HG03045 (cell line): ENCODE measurements around the gene CASZ1.

Experiments
- ATAC-seq: cut with Tn5 transposase; IDR thresholded peaks from one replicate; pipeline ENCODE4 v1.9.1; 2021; ENCODE audit warnings: mild to moderate bottlenecking, moderate library complexity; ENCODE audit not compliant: unreplicated experiment

The CASZ1 gene

GRCh38 chr1:10691740-10692125, 104.7 kb downstream of the CASZ1 start:
- no peak for ATAC-seq

GRCh38 chr1:10691075-10691739, 105.2 kb downstream of the CASZ1 start:
- ATAC-seq: no peak

- no peak for ATAC-seq
These were observed 106.0 kb downstream of the CASZ1 start for GRCh38 chr1:10690484-10690883.

DNA sequence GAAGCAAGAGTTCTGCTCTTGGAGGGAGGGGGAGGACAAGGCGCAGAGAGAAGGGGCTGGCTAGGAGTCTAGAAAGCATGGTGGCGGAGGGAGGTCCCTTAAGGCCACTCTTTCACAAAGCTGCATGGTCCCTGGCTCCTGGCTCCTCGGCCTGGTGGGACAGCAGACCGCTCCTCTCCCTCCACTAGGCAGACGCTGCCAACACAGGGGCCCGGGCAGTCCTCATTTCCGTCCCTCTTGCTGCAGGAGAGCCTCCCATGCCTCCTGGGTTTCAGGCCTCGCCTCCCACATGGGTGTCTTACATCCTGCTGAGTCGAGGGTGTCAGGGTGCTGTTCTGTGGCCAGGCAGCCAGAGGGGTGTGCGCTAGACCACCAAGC, 108.0 kb downstream of the CASZ1 start:
- ATAC-seq: no peak

DNA sequence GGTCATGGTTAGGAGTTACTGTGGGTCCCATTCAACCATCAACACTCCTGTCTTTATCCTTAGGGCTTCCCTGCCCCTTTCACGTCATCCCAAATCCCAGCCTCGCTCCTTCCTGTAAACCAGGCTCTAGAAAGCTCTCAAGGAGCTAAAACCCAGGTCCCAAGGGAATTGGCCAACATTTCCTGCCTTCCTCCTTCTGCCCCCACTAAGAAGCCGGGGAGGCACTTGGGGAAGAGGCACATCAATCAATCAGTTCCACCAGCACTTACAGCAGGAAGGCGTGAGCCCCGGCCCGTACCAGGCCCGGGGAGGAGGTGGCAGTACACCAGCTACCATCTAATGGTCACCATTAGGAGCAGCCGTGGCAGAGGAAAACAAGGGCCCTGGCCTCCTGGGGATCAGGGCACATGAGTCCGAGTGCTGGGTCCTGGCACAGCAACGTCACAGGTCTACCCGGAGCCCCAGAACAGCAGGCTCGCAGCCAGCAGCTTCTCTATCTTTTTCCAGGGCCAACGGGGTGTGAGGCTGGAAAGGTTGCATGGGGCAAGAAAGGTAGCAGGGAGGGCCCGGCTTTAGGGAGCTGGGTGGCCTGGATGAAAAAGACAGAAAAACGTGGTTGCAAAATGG, 108.6 kb downstream of the CASZ1 start:
- ATAC-seq: no peak

GRCh38 chr1:10687251-10687651, 109.2 kb downstream of the CASZ1 start:
- ATAC-seq: no peak

DNA sequence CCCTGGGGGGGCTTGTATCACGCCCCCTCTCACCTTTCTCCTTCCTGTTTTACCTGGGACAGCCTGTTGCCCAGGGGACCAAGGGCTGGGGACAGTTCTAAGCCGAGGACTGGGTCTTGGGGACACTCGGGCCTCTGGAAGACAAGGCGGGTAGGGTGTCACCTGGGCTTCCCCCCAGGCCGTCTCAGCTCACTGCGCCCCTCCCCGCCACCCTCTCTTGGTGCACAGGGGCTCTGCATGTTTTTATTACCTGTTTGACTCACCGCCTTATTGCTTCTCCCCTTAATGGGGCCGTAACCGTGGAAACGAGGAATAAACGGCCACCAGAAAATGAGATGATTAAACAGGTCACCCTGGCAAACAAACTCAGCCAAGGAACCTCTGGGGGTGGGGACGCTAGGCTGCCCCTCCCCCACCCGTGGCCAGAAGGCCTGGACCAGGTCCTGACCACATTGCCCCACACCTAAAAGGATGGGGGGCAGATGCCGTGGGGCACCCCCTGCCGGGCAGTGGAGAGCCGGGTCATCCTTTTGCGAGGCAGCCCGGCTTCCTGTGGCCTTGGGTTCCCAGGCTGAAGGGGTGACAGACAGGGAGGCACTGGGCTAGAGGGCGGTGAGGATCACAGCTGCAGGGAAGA, 109.9 kb downstream of the CASZ1 start:
- no peak for ATAC-seq

DNA sequence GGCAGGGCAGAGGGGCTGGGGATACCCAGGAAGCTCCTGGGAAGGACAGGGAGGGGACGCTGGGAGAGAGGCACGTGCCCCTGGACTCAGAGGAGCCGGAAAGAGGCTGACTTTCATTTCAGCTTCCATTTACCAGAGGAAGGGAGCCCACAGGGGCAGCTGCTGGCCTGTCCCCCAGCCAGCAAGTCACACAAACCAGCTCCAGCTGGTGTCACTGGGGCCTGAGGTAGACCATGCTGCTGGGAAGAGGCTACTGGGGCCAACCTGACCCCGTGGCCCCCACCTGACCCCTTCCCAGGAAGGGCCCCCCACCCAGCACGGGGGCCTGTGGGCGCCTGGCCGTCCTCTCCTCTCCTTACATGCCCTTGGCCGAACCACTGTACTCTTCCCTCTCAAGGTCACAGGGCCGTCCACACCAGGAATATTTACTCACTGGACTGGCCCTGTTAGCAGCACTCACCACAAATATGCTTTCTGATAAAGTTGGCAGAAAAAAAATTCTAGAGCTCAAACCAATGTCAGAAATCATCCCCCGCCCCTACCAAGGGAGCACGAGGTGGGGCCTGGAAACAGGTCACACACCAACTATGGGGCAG, 110.5 kb downstream of the CASZ1 start:
- no peak for ATAC-seq

DNA sequence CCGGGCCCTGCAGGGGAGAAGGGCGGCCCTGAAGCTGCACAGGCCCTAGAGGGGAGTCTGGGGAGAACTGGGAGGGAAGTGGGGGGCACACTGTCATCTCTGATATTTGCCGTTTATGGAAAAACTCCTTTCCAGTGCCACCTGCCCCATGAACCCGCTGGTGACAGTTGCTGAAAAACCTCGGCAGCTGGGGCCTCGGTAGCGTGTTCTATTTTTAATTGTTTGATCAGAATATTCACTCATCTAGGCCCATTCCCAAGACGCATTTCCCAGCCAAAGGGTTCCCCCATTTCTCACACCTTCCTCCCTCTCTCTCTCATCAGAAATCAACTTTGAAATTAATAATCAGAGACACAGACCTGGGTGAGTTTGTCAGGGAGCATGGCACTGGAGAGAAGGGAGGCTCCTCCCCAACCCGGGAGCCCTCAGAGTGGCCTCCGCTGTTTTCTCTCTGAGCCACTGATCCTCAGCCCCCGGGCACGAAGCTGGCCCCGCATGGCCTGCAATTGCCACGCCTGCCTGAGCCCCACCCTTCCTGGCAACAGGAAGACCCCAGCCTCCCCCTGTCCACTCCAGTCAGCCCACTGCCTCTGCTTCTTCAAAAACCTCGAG, 111.1 kb downstream of the CASZ1 start:
- no peak for ATAC-seq

GRCh38 chr1:10684221-10684620, 112.2 kb downstream of the CASZ1 start:
- no peak for ATAC-seq

DNA sequence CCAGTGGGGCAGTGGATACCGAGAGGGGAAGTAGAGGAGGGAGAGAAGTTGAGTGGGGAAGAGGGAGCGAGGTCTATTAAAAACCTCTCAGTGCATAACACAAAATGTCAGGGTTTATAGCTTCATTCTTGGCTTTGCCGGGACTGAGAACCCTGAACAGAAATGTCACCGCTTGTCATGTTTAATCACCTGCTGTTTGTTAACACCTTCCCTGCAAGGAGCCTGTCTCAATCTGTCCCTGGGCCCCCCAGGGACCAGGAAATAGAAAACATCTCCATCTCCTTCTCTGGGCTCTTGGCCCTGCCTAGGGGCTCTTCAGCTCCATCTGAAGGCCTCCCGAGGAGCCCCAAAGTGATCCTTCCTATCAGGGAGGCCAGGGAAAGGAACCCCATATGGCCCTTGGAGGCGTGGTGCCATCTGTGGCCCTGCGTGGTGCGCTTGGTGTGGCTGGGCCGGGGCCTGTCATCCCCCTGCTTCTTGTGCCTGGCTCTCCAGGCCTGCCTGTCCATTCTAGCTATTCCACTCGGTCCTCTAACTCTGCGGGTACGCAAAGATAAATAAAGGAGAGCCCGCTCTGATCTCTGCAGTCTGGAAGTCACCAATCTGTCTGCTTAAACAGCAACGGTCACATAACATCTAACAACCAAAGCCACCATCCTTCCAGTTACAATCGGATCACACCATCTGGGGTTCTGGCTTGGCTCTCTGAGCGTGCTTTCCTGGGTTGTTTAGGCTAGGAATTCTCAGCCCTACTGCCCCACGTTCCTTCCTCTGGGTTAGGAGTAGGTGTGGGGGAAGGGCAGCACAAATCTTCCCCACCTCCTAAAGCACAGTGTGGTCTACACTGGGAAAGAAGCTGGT, 113.8 kb downstream of the CASZ1 start:
- no peak for ATAC-seq

- no peak for ATAC-seq
These were observed 114.4 kb downstream of the CASZ1 start for GRCh38 chr1:10682108-10682445.

DNA sequence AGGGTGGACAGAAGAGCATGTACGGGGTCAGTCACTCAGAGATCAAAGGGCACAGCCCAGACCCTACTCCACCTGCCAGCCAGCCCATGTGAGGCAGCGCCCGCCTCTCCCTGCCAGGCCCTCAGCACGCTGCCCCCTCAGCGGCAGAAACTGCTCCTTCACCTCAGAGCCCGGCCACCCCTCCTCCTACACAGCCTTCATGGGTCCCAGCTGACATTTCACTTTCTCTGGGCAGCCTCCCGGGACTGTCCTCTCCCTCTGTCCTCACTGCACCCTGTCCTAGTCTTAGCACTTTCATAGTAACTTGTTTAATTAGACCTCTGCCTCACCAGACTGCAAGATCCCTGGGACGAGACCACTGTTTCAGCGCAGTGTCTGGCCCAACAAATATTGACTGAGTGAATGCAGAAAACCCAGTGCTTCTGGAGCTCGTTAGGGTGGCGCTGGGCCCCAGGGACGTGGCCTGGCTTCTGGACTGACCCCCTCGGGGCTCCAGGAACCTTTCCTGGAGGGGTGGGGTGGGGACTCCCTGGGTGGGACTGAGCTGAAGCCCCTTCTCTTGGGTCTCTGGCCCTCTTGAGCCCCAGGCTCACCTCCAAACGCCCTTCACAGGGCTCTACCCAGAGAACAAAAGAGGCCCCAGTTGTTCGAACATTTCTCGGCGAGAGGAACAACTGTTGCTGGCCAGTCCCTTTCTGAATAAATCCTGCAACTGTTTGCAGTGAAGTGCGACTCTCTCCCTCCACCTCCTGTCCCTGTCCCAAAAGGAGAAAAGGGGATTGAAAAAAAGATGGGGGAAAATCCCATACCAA, 114.9 kb downstream of the CASZ1 start:
- no peak for ATAC-seq

DNA sequence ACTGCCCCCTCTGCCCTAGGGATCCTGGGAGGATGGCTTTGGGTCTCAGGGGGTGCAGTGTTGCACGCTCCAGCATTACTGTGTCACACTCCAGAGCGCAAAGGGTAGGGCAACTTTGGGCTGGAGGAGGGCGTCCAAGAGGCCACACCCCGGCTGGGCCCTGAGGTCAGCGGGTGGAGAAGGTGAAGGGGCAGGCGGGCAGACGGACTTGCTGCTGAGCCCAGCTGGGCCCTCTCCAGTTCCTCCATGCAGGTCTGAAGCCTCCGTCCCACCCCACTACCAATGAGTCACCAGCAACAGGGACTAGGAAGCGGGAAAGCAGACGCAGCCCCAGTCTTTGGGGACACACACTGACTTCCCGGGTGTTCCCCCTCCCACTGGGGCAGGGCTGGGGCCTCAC, 116.0 kb downstream of the CASZ1 start:
- no peak for ATAC-seq

- no peak for ATAC-seq
These were observed 116.8 kb downstream of the CASZ1 start for GRCh38 chr1:10679496-10680220.

- ATAC-seq: no peak
These were observed 117.6 kb downstream of the CASZ1 start for GRCh38 chr1:10678852-10679251.

DNA sequence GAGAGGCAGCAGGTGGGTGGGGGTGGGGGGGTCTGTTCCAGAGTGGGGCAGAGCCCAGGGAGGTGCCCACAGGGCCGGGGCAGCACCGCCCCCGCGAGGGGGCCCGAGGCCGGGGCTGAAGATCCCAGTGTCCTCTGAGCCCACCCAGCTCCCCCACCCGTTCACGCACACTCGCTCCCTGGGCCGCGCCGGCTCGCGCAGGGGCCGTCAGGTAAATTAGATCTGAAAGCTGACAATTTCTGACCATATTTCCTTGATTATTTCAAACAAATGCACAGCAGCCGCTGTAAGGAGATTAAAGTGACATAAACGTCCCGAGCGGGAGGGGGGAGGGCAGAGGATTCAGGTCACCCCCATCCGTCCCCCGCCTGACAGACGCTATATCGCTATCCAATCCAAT, 118.0 kb downstream of the CASZ1 start:
- no peak for ATAC-seq

DNA sequence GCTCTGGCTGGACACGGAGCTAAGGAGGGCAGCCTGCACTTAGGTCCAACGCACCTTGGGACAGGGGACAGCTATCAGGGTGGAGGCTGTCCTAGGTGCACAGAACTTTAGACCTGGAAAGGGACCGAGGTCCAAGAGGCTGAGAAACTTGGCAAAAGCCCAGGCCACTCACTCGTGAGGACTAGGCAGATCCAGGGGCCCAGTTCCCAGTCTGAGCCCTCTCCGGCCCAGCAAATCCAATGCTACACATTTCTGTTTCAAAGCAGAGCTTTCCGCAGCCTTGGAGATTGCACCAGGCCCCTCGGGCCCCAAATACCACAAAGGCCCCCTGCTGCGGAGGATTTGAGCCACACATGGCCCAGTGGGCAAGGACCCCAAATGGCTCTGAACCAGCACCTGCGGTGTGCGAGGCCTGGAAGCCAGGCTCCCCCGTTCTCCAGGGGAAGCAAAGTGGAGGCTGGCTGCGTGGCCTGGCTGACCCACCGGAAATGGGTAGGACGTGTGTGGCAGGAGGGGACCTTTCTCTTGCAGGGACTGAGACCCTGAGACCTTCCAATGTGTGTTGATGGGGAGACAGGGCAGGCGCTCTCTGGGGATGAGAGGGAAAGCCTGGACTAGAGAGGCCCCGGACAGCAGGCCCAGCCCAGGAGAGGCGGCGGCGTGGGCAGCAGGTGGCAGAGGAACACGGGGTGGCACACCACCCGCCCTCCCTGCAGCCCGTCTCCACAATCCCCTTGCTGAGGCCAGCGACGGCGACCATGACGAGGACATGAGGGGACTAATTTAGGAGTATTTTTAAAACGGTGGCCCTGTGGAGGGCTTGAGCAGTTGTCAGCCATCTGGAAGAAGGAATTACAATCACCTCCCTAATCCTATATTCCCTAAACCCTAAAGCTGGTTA, 118.7 kb downstream of the CASZ1 start:
- no peak for ATAC-seq
